Tibial artery (tissue), 4 donors: Measurements from ENCODE around the gene SLC39A11.

Experiments
- DNase-seq, 2 donors: peaks; one replicate each; pipeline ENCODE4 v3.0.0-alpha.2; 2019
- H3K27ac ChIP-seq, 2 donors: fragments of 200-600 bp; sonication (generic) in 1 of 2; 1 replicate in 1 of 2; 2 replicates in 1 of 2; pipeline ENCODE4 v1.5.1; 2018 to 2019; ENCODE audit warnings: mild to moderate bottlenecking in 1 of 2
- H3K27me3 ChIP-seq, 2 donors: fragments of 200-600 bp; sonication (generic) in 1 of 2; one replicate each; pipeline versions ENCODE4 v1.5.1 to v1.6.0; 2016 to 2019
- H3K36me3 ChIP-seq, 3 donors: fragments of 200-600 bp; sonication (generic) in 2 of 3; one replicate each; pipeline ENCODE4 v1.5.1; 2016 to 2019; ENCODE audit warnings: mild to moderate bottlenecking in 2 of 3
- H3K4me1 ChIP-seq, 4 donors: fragments of 200-600 bp; sonication (generic) in 2 of 4; 1 replicate in 3 of 4; 2 replicates in 1 of 4; pipeline ENCODE4 v1.5.1; 2016 to 2019
- H3K4me3 ChIP-seq, 2 donors: fragments of 200-600 bp; sonication (generic) in 1 of 2; 1 replicate in 1 of 2; 2 replicates in 1 of 2; pipeline ENCODE4 v1.5.1; 2018 to 2019; ENCODE audit warnings: mild to moderate bottlenecking in 2 of 2
- H3K9me3 ChIP-seq, 3 donors: fragments of 200-600 bp; sonication (generic) in 1 of 3; one replicate each; pipeline ENCODE4 v1.5.1; 2016 to 2019
- CTCF ChIP-seq, 2 experiments: fragments of 200-600 bp in 1 of 2; fragments of 450-650 bp in 1 of 2; IDR thresholded peaks; one replicate each; pipeline ENCODE4 v1.5.1; 2017 to 2019; ENCODE audit warnings: antibody characterized with exemption in 2 of 2, mild to moderate bottlenecking in 1 of 2, moderate library complexity in 1 of 2
- intact Hi-C: fragments of 100-400 bp; cut with DNase I; formaldehyde crosslinking; loops from one replicate; pipeline ENCODE4 v1.15.0; 2023; ENCODE audit warnings: low total_unique reads

The SLC39A11 gene

GRCh38 chr17:73091770-73092522 lies 542 bp downstream of the SLC39A11 start:
- intact Hi-C loops, result loop anchor here (10.0 kb wide), 1 partner anchor 213 kb away; no protein-coding TSS in a partner anchor
- no peak for TF ChIP-seq CTCF (IDR thresholded peaks at IDR 0.05)
- Histone ChIP-seq H3K27me3 (no peaks in the 10 kb centered on the region), H3K36me3 (peaks cover 9 to 18% (median 11%) of the 10 kb centered on the region in 3 donors), H3K9me3 (no peaks in the 10 kb centered on the region), H3K27ac (peak overlapping the region; percentile 81 to 84), H3K4me3 (peak overlapping the region; percentile 61 to 78), H3K4me1 (peaks cover 0 to 52% (median 38%) of the 10 kb centered on the region in 4 donors)
- peak in 1 of 2 donors; percentile 33 for DNase-seq

- Histone ChIP-seq H3K4me3 (peak overlapping the region; percentile 61 to 78), H3K27me3 (no peaks in the 10 kb centered on the region), H3K27ac (peak overlapping the region; percentile 81 to 84), H3K36me3 (peaks cover 13 to 24% (median 17%) of the 10 kb centered on the region in 3 donors), H3K4me1 (peaks cover 0 to 46% (median 32%) of the 10 kb centered on the region in 4 donors), H3K9me3 (no peaks in the 10 kb centered on the region)
- intact Hi-C loops, result loop anchor here (10.0 kb wide), 1 partner anchor 213 kb away; no protein-coding TSS in a partner anchor
- TF ChIP-seq CTCF (IDR thresholded peaks at IDR 0.05), result no peak
- DNase-seq, result no peak
Measured at GRCh38 chr17:73091410-73091769, 1.1 kb downstream of the SLC39A11 start.

GRCh38 chr17:73090396-73091202 lies 1.9 kb downstream of the SLC39A11 start:
- no peaks in the 10 kb centered on the region for H3K27me3 ChIP-seq
- peaks cover 21 to 25% (median 21%) of the 10 kb centered on the region in 3 donors for H3K36me3 ChIP-seq
- H3K4me3 ChIP-seq, result peak overlapping the region; percentile 61 to 78
- DNase-seq, result no peak
- H3K27ac ChIP-seq, result peak overlapping the region; percentile 81 to 84
- intact Hi-C loops, result loop anchor here (10.0 kb wide), 1 partner anchor 214 kb away; no protein-coding TSS in a partner anchor
- H3K4me1 ChIP-seq, result peaks cover 0 to 43% (median 28%) of the 10 kb centered on the region in 4 donors
- no peak for TF ChIP-seq CTCF (IDR thresholded peaks at IDR 0.05)
- no peaks in the 10 kb centered on the region for H3K9me3 ChIP-seq

- Histone ChIP-seq H3K27me3 (no peaks in the 10 kb centered on the region), H3K27ac (peak overlapping the region; percentile 20 to 84), H3K9me3 (no peaks in the 10 kb centered on the region), H3K36me3 (peaks cover 28 to 32% (median 31%) of the 10 kb centered on the region in 3 donors), H3K4me1 (peaks cover 0 to 43% (median 28%) of the 10 kb centered on the region in 4 donors), H3K4me3 (no peak overlapping the region)
- intact Hi-C loops, result loop anchor here (10.0 kb wide), 2 partner anchors 215 to 1115 kb away; partner anchors contain the start of gene RPL38
- no peak for DNase-seq
- no peak for TF ChIP-seq CTCF (IDR thresholded peaks at IDR 0.05)
Measured at GRCh38 chr17:73089322-73090317, 2.9 kb downstream of the SLC39A11 start.
